GM19372 (cell line): ENCODE measurements around the gene CGB2.
"Not testable (repeated sequence)": the region's sequence is repeated elsewhere in the genome, so short reads cannot be mapped to it uniquely, and the experiment has no call there.

ENCODE experiments used
- ATAC-seq: cut with Tn5 transposase; IDR thresholded peaks from one replicate; pipeline ENCODE4 v1.9.1; 2021; ENCODE audit warnings: mild to moderate bottlenecking, low read depth, moderate library complexity; ENCODE audit not compliant: unreplicated experiment

CGB2 gene

GRCh38 chr19:49030323-49030722 lies 1.4 kb upstream of the CGB2 start:
- ATAC-seq: not testable (repeated sequence)

- not testable (repeated sequence) for ATAC-seq
Measured at GRCh38 chr19:49036815-49037214, 5.1 kb downstream of the CGB2 start, which contains the start of gene CGB1. CGB1 (minus strand) TSS chr19:49036895; CDS start chr19:49036711, 184 bp downstream.

- not testable (repeated sequence) for ATAC-seq
Measured at GRCh38 chr19:49038111-49038510, 6.4 kb downstream of the CGB2 start.

- ATAC-seq: not testable (repeated sequence)
Measured at GRCh38 chr19:49038557-49039276, 7.0 kb downstream of the CGB2 start.

GRCh38 chr19:49039736-49040135 lies 8.0 kb downstream of the CGB2 start:
- ATAC-seq: not testable (repeated sequence)

GRCh38 chr19:49042177-49042576 lies 10.5 kb downstream of the CGB2 start:
- no peak for ATAC-seq

- not testable (repeated sequence) for ATAC-seq
Measured at GRCh38 chr19:49042666-49043065, 11.0 kb downstream of the CGB2 start.

- ATAC-seq: not testable (repeated sequence)
Measured at GRCh38 chr19:49043548-49043947, 11.9 kb downstream of the CGB2 start, which contains the start of gene CGB5. CGB5 (plus strand) TSS chr19:49043848; CDS start chr19:49044210, 362 bp downstream.

- ATAC-seq: not testable (repeated sequence)
Measured at GRCh38 chr19:49049011-49049410, 17.3 kb downstream of the CGB2 start, which contains the start of gene CGB8. CGB8 (minus strand) TSS chr19:49049111; CDS start chr19:49048739, 372 bp downstream.

- ATAC-seq: not testable (repeated sequence)
Measured at GRCh38 chr19:49049834-49050233, 18.1 kb downstream of the CGB2 start.

GRCh38 chr19:49050376-49051033 lies 18.8 kb downstream of the CGB2 start:
- ATAC-seq: not testable (repeated sequence)

GRCh38 chr19:49056101-49056901 lies 24.6 kb downstream of the CGB2 start:
- ATAC-seq: no peak

- not testable (repeated sequence) for ATAC-seq
Measured at GRCh38 chr19:49056902-49057596, 25.4 kb downstream of the CGB2 start.

- ATAC-seq: no peak
Measured at GRCh38 chr19:49057636-49058234, 26.0 kb downstream of the CGB2 start, which contains the start of gene CGB7. CGB7 (minus strand) TSS chr19:49057749; CDS start chr19:49055375, 2,374 bp downstream.

- ATAC-seq: no peak
Measured at GRCh38 chr19:49058562-49058961, 26.9 kb downstream of the CGB2 start.

- ATAC-seq: no peak
Measured at GRCh38 chr19:49059053-49059452, 27.4 kb downstream of the CGB2 start.

- no peak for ATAC-seq
Measured at GRCh38 chr19:49061000-49061399, 29.3 kb downstream of the CGB2 start.

- no peak for ATAC-seq
Measured at GRCh38 chr19:49061445-49061844, 29.8 kb downstream of the CGB2 start.

- ATAC-seq: no peak
Measured at GRCh38 chr19:49064029-49064629, 32.4 kb downstream of the CGB2 start.
